Psoas muscle (tissue), 8 donors: Measurements from ENCODE around the gene CSAG3. TPM values are rescaled to one million over a fixed set of nuclear protein-coding genes. Genes with fewer than 3 reads are reported as not detected.
"Not testable (repeated sequence)": the region's sequence is repeated elsewhere in the genome, so short reads cannot be mapped to it uniquely, and the experiment has no call there.

Source experiments
- ATAC-seq, 4 donors: fragments of 200-7000 bp; cut with Tn5 transposase; one replicate each; pipeline ENCODE4 v1.9.1; 2020; ENCODE audit warnings: moderate library complexity in 3 of 4, mild to moderate bottlenecking in 2 of 4
- DNase-seq, 2 donors: peaks; one replicate each; pipeline ENCODE4 v3.0.0-alpha.2; 2020
- H3K27ac ChIP-seq: fragments of 200-600 bp; one replicate; pipeline ENCODE4 v1.8.0; 2022
- H3K27me3 ChIP-seq, 3 donors: fragments of 200-600 bp in 1 of 3; one replicate each; pipeline versions ENCODE4 v1.6.1 to v1.8.0; 2013 to 2022; ENCODE audit warnings: low read length in 2 of 3, mild to moderate bottlenecking in 2 of 3, moderate library complexity in 1 of 3; ENCODE audit not compliant: insufficient read depth in 3 of 3
- H3K36me3 ChIP-seq, 2 donors: fragments of 200-600 bp in 1 of 2; one replicate each; pipeline versions ENCODE4 v1.6.1 to v1.8.0; 2013 to 2022; ENCODE audit warnings: low read depth in 1 of 2, mild to moderate bottlenecking in 1 of 2, moderate library complexity in 1 of 2; ENCODE audit not compliant: insufficient read depth in 1 of 2
- H3K4me1 ChIP-seq: fragments of 200-600 bp; one replicate; pipeline ENCODE4 v1.8.0; 2022
- H3K4me3 ChIP-seq: fragments of 200-600 bp; one replicate; pipeline ENCODE4 v1.8.0; 2022; ENCODE audit warnings: mild to moderate bottlenecking
- H3K9me3 ChIP-seq: fragments of 200-600 bp; one replicate; pipeline ENCODE4 v1.8.0; 2022
- WGBS, 3 donors: extraction: QIAGEN DNeasy Blood & Tissue Kit; methylation state at CpG; one replicate each; pipeline versions ENCODE4 v1.1.6 to v1.1.7; 2013; 5-methylcytosine and 5-hydroxymethylcytosine counted together
- intact Hi-C, 2 donors: fragments of 100-400 bp; cut with DNase I; formaldehyde crosslinking; loops; one replicate each; pipeline versions ENCODE4 v1.11.0 to v1.14.2; 2022
- long read RNA-seq, 2 donors: library from polyadenylated mRNA; unstranded; transcript quantifications; one replicate each; pipeline ENCODE4 v2.0.0, GENCODE V29; 2021
- polyA plus RNA-seq, 3 donors: library from polyadenylated mRNA; stranded (reverse); fragments of 200-250 nt; gene quantifications; one replicate each; pipeline ENCODE4 v1.2.3, GENCODE V29; 2013
- total RNA-seq, 4 donors: library from RNA; stranded (reverse); fragmentation: NEBNext Ultra II Directional in 2 of 4; extraction: Animal tissue kit (Norgen Biotek cat#: 25700) in 2 of 4; gene quantifications; one replicate each; pipeline versions ENCODE4 v1.2.1 to v1.2.4, GENCODE V29; 2021 to 2023
- TF ChIP-seq, protein P1 (sequence below): fragments of 200-600 bp; IDR thresholded peaks from one replicate; pipeline ENCODE4 v1.8.0; 2022; ENCODE audit warnings: antibody characterized with exemption
- donor health status: healthy with polysubstance abuse.
- donor health status: DM: no; HTN: no; CAD: no; lungs with moderate emphysema.
- donor health status: Bipolar disorder and iron deficiency.
- donor health status: healthy.
- donor health status: DM: yes; HTN: yes; CAD: no.
- donor health status: DM: no; HTN: no; CAD: no.
- donor health status: DM: no; HTN: no; CAD: no.
- donor health status: DM: yes; HTN: yes; CAD: no.

CSAG3 gene
- not detected for total RNA-seq
- polyA plus RNA-seq: not detected
- long read RNA-seq, donor 1: 0 reads
- long read RNA-seq, donor 2: 0 reads

DNA sequence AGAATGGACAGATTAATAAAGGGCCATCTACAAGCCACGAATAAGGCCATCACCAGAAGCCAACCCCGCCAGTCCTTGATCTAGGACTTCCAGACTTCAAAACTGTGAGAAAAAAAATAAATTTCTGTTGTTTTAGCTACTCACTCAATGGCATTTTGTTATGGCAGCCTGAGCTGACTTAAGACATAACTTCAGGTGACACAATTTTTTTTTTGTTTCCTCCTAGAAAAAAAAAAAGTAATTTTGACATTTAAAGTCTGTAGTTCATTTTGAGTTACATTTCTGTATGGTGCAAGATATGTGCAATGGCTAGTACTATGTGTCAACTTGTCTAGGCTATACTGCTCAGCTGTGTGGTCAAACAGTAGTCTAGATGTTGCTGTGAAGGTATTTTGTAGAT is at the start of gene CSAG3:
CSAG3 (plus strand) TSS at position 301 of the 400 bp plus-strand sequence.
- intact Hi-C loops, H3K4me1 ChIP-seq, H3K27ac ChIP-seq, H3K36me3 ChIP-seq, H3K4me3 ChIP-seq, DNase-seq, ATAC-seq, H3K27me3 ChIP-seq, H3K9me3 ChIP-seq: not testable (repeated sequence)
- no CpG with 5 or more reads among the region's 2 CpGs for WGBS, 3 donors

DNA sequence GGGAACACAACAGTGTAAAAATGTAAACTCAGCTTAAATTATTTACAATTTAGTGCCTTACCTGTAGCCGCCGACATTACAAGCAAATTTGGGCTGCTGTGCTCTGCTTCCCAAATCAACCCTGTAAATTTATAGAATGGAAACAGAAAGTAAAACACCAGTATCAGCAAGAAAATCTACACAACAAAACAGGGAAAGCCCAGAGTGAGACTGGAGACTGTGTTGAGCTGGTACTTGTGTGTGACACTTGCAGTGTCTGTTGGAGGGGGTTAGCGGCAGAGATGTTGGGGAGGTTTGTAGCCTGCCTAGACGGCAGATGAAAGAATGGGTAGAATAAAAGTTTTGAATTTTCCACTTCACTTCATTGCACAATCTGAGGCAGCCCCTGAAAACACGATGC is 45.8 kb upstream of the CSAG3 start:
- intact Hi-C loops, H3K4me1 ChIP-seq, H3K4me3 ChIP-seq, H3K9me3 ChIP-seq, H3K36me3 ChIP-seq, H3K27ac ChIP-seq, H3K27me3 ChIP-seq, DNase-seq, ATAC-seq: not testable (repeated sequence)
- WGBS, 3 donors: no CpG with 5 or more reads among the region's 5 CpGs

DNA sequence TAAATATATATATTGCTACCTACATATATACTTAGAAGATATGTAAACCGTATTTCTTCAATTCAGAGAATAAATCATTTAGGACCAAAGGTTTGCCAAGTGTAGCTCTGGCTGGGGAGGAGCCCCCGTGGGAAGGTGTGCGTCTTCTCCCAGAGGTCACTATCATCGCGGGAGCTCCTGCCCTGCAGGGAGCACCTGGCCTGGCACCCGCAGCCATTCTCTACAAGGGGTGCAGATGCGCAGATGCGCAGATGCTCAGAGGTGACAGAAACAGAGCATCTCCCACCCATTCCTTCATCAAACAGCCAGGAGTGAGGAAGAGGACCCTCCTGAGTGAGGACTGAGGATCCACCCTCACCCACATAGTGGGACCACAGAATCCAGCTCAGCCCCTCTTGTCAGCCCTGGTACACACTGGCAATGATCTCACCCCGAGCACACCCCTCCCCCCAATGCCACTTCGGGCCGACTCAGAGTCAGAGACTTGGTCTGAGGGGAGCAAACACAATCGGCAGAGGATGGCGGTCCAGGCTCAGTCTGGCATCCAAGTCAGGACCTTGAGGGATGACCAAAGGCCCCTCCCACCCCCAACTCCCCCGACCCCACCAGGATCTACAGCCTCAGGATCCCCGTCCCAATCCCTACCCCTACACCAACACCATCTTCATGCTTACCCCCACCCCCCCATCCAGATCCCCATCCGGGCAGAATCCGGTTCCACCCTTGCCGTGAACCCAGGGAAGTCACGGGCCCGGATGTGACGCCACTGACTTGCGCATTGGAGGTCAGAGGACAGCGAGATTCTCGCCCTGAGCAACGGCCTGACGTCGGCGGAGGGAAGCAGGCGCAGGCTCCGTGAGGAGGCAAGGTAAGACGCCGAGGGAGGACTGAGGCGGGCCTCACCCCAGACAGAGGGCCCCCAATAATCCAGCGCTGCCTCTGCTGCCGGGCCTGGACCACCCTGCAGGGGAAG is 44.9 kb upstream of the CSAG3 start, which contains the start of gene MAGEA2B:
MAGEA2B (plus strand) TSS at position 814 of the 973 bp plus-strand sequence. CDS start 2,479 bp downstream, outside the sequence.
- H3K27me3 ChIP-seq, H3K27ac ChIP-seq, H3K4me1 ChIP-seq, H3K36me3 ChIP-seq, intact Hi-C loops, ATAC-seq, H3K4me3 ChIP-seq, DNase-seq, H3K9me3 ChIP-seq: not testable (repeated sequence)
- no CpG with 5 or more reads among the region's 35 CpGs for WGBS, 3 donors

DNA sequence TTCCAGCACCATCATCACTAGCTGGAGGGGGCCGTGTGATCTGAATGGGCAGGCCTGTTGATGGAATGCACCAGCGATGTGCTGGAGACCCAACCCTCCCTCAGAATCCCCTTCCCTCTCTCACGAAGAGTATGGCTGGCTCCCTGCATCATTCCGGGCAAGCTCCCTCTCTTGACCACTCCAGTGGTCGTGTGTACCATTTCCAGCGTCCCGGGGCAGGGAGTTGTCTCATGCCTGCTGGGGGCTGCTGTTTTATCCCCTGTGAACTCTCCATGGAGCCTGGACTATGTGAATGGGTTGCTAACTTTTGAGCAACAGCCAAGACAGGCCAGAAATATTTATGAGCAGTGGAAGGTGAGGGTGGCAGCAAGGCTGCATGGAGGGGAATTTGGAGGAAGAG is 33.6 kb upstream of the CSAG3 start:
- intact Hi-C loops: no loop called here
- Histone ChIP-seq H3K4me1 (no peaks in the 10 kb centered on the region), H3K27me3 (no peaks in the 10 kb centered on the region), H3K9me3 (no peaks in the 10 kb centered on the region), H3K36me3 (no peaks in the 10 kb centered on the region), H3K4me3 (no peak overlapping the region), H3K27ac (no peak overlapping the region)
- WGBS, 3 donors: 60 to 77% (median 68%) methylated on average over 5 to 7 of the region's 7 CpGs
- DNase-seq: no peak
- no peak for ATAC-seq
- TF ChIP-seq, protein P1, sequence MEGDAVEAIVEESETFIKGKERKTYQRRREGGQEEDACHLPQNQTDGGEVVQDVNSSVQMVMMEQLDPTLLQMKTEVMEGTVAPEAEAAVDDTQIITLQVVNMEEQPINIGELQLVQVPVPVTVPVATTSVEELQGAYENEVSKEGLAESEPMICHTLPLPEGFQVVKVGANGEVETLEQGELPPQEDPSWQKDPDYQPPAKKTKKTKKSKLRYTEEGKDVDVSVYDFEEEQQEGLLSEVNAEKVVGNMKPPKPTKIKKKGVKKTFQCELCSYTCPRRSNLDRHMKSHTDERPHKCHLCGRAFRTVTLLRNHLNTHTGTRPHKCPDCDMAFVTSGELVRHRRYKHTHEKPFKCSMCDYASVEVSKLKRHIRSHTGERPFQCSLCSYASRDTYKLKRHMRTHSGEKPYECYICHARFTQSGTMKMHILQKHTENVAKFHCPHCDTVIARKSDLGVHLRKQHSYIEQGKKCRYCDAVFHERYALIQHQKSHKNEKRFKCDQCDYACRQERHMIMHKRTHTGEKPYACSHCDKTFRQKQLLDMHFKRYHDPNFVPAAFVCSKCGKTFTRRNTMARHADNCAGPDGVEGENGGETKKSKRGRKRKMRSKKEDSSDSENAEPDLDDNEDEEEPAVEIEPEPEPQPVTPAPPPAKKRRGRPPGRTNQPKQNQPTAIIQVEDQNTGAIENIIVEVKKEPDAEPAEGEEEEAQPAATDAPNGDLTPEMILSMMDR: no peak

DNA sequence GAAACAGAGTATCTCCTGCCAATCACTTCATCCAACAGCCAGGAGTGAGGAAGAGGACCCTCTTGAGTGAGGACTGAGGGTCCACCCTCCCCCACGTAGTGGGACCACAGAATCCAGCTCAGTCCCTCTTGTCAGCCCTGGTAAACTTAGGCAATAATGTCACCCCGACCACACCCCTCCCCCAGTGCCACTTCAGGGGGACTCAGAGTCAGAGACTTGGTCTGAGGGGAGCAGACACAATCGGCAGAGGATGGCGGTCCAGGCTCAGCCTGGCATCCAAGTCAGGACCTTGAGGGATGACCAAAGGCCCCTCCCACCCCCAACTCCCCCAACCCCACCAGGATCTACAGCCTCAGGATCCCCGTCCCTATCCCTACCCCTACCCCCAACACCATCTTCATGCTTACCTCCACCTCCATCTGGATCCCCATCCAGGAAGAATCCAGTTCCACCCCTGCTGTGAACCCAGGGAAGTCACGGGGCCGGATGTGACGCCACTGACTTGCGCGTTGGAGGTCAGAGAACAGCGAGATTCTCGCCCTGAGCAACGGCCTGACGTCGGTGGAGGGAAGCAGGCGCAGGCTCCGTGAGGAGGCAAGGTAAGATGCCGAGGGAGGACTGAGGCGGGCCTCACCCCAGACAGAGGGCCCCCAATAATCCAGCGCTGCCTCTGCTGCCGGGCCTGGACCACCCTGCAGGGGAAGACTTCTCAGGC is 25.6 kb upstream of the CSAG3 start, which contains the start of the genes CSAG1 and MAGEA12:
CSAG1 (minus strand) TSS at position 461 of the 715 bp plus-strand sequence. CDS start 1,261 bp downstream, outside the sequence.
MAGEA12 (plus strand) TSS at position 497 of the 715 bp plus-strand sequence. CDS start 2,405 bp downstream, outside the sequence.
- Histone ChIP-seq H3K27me3 (no peaks in the 10 kb centered on the region), H3K4me1 (no peaks in the 10 kb centered on the region), H3K9me3 (no peaks in the 10 kb centered on the region), H3K4me3 (no peak within 1 kb of the TSS), H3K36me3 (no peaks in the 10 kb centered on the region), H3K27ac (no peak within 1 kb of the TSS)
- intact Hi-C loops: no loop called here
- ATAC-seq (no peak), DNase-seq (peak in 1 of 2 donors; percentile 10)
- TF ChIP-seq, protein P1: no peak
- WGBS, 3 donors: 86 to 90% (median 87%) methylated on average over 12 to 19 of the region's 21 CpGs

DNA sequence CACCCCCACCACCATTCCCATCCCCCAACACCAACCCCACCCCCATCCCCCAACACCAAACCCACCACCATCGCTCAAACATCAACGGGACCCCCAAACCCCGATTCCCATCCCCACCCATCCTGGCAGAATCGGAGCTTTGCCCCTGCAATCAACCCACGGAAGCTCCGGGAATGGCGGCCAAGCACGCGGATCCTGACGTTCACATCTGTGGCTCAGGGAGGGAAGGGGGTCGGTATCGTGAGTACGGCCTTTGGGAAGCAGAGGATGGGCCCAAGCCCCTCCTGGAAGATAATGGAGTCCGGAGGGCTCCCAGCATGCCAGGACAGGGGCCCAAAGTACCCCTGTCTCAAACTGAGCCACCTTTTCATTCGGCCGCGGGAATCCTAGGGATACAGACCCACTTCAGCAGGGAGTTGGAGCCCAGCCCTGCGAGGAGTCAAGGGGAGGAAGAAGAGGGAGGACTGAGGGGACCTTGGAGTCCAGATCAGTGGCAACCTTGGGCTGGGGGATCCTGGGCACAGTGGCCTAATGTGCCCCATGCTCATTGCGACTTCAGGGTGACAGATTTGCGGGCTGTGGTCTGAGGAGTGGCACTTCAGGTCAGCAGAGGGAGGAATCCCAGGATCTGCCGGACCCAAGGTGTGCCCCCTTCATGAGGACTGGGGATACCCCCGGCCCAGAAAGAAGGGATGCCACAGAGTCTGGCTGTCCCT is 24.7 kb upstream of the CSAG3 start:
- H3K36me3 ChIP-seq, intact Hi-C loops, H3K4me3 ChIP-seq, ATAC-seq, H3K4me1 ChIP-seq, H3K27me3 ChIP-seq, H3K9me3 ChIP-seq, H3K27ac ChIP-seq: not testable (repeated sequence)
- WGBS, 3 donors: 88 to 97% (median 93%) methylated on average over 9 to 22 of the region's 22 CpGs
- DNase-seq: peak in 1 of 2 donors; percentile 20
